Endodermal cell (in vitro differentiated cells): ENCODE measurements around the gene PPM1M. TPM values are rescaled to one million over a fixed set of nuclear protein-coding genes. Genes with fewer than 3 reads are reported as not detected.

ENCODE experiments used
- DNase-seq: peaks from one replicate; pipeline ENCODE4 v3.0.0-alpha.2; 2017
- H3K27ac ChIP-seq: 2 replicates; pipeline ENCODE4 v1.5.1; 2013; ENCODE audit warnings: mild to moderate bottlenecking, low read depth, low read length, moderate library complexity
- H3K27me3 ChIP-seq: 2 replicates; pipeline ENCODE4 v1.6.1; 2013; ENCODE audit warnings: mild to moderate bottlenecking, low read length, moderate library complexity; ENCODE audit not compliant: insufficient read depth, control insufficient read depth, poor library complexity, severe bottlenecking
- H3K36me3 ChIP-seq: 2 replicates; pipeline ENCODE4 v1.7.0; 2013; ENCODE audit warnings: mild to moderate bottlenecking, low read length, moderate library complexity; ENCODE audit not compliant: control insufficient read depth, insufficient read depth
- H3K4me1 ChIP-seq: one replicate; pipeline ENCODE4 v1.7.0; 2013; ENCODE audit warnings: low read length; ENCODE audit not compliant: control insufficient read depth, insufficient read depth
- H3K4me3 ChIP-seq: 2 replicates; pipeline ENCODE4 v1.5.1; 2013; ENCODE audit warnings: mild to moderate bottlenecking, low read length, moderate library complexity
- H3K9ac ChIP-seq: 2 replicates; pipeline ENCODE4 v1.6.1; 2013; ENCODE audit warnings: mild to moderate bottlenecking, low read length, moderate library complexity; ENCODE audit not compliant: poor library complexity, severe bottlenecking; ENCODE audit errors: extremely low read depth
- H3K9me3 ChIP-seq: 2 replicates; pipeline ENCODE4 v1.6.1; 2013; ENCODE audit warnings: mild to moderate bottlenecking, low read length, moderate library complexity; ENCODE audit not compliant: control insufficient read depth
- H3K27ac Mint-ChIP-seq: 2 replicates; pipeline ENCODE4 v1.8.0; 2020; ENCODE audit warnings: mixed read lengths
- H3K27me3 Mint-ChIP-seq: 2 replicates; pipeline ENCODE4 v1.8.0; 2021; ENCODE audit warnings: mild to moderate bottlenecking, mixed read lengths; ENCODE audit not compliant: insufficient read depth
- H3K36me3 Mint-ChIP-seq: 2 replicates; pipeline ENCODE4 v1.8.0; 2020; ENCODE audit warnings: low read depth, mixed read lengths
- H3K4me1 Mint-ChIP-seq: 2 replicates; pipeline ENCODE4 v1.8.0; 2020; ENCODE audit warnings: mixed read lengths
- H3K4me3 Mint-ChIP-seq: 2 replicates; pipeline ENCODE4 v1.8.0; 2020; ENCODE audit warnings: mild to moderate bottlenecking, moderate library complexity, mixed read lengths
- H3K9me3 Mint-ChIP-seq: 2 replicates; pipeline ENCODE4 v1.8.0; 2020; ENCODE audit warnings: mild to moderate bottlenecking, mixed read lengths
- CTCF ChIP-seq: fragments of 200-600 bp; sonication (generic); conservative IDR thresholded peaks from 2 replicates; pipeline ENCODE4 v1.5.0; 2021; ENCODE audit warnings: antibody characterized with exemption, mild to moderate bottlenecking
- WGBS, 2 experiments: methylation state at CpG; one replicate each; pipeline versions ENCODE4 v1.1.5 to v1.1.7; 2013; ENCODE audit warnings: missing lambda C conversion rate in 2 of 2, mixed read lengths in 1 of 2; ENCODE audit not compliant: insufficient coverage in 1 of 2, insufficient read length in 1 of 2; 5-methylcytosine and 5-hydroxymethylcytosine counted together
- total RNA-seq, 2 donors: library from RNA; stranded (reverse); fragmentation: NEBNext Ultra II Directional in 1 of 2; extraction: Animal tissue kit (Norgen Biotek cat#: 25700) in 1 of 2; gene quantifications; 2 replicates in 1 of 2; 3 replicates in 1 of 2; pipeline ENCODE4 v1.2.1, GENCODE V29; 2021

The PPM1M gene
- total RNA-seq, 2 donors from 2014 or later = 6.7 to 6.8 TPM

GRCh38 chr3:52237657-52238172 is 7.8 kb upstream of the PPM1M start:
- Histone ChIP-seq H3K27me3 (no peaks in the 10 kb centered on the region), H3K4me3 (peak overlapping the region; percentile 97), H3K9me3 (no peaks in the 10 kb centered on the region), H3K4me1 (peaks cover 4% of the 10 kb centered on the region), H3K9ac (no peak overlapping the region), H3K27ac (no peak overlapping the region), H3K36me3 (no peaks in the 10 kb centered on the region)
- peak; percentile 34 for TF ChIP-seq CTCF
- peak; percentile 81 for DNase-seq
- H3K27ac Mint-ChIP-seq = peak overlapping the region; percentile 92
- 50% methylated on average over 2 to 8 of the region's 8 CpGs for WGBS, 2 experiments
- H3K4me3 Mint-ChIP-seq = peak overlapping the region; percentile 89
- no peaks in the 10 kb centered on the region for H3K27me3 Mint-ChIP-seq
- peaks cover 24% of the 10 kb centered on the region for H3K4me1 Mint-ChIP-seq
- H3K9me3 Mint-ChIP-seq = no peaks in the 10 kb centered on the region
- peaks cover 6% of the 10 kb centered on the region for H3K36me3 Mint-ChIP-seq

- no peak for DNase-seq
- Mint-ChIP-seq H3K4me3 (peak overlapping the region; percentile 89), H3K9me3 (no peaks in the 10 kb centered on the region), H3K36me3 (peaks cover 6% of the 10 kb centered on the region), H3K27me3 (peaks cover 2% of the 10 kb centered on the region), H3K4me1 (peaks cover 24% of the 10 kb centered on the region), H3K27ac (peak overlapping the region; percentile 92)
- H3K9me3 ChIP-seq = no peaks in the 10 kb centered on the region
- no peak for TF ChIP-seq CTCF
- peaks cover 4% of the 10 kb centered on the region for H3K4me1 ChIP-seq
- no peak overlapping the region for H3K27ac ChIP-seq
- 22 to 34% methylated on average over 8 to 11 of the region's 11 CpGs for WGBS, 2 experiments
- H3K4me3 ChIP-seq = peak overlapping the region; percentile 97
- no peaks in the 10 kb centered on the region for H3K27me3 ChIP-seq
- no peaks in the 10 kb centered on the region for H3K36me3 ChIP-seq
- H3K9ac ChIP-seq = peak overlapping the region; percentile 44
Measured at GRCh38 chr3:52238193-52238760, 7.3 kb upstream of the PPM1M start.

- no peaks in the 10 kb centered on the region for H3K36me3 ChIP-seq
- Mint-ChIP-seq H3K4me1 (peaks cover 24% of the 10 kb centered on the region), H3K27ac (peak within 1 kb of the TSS; percentile 92), H3K4me3 (peak within 1 kb of the TSS; percentile 89), H3K9me3 (peaks cover 2% of the 10 kb centered on the region), H3K36me3 (peaks cover 4% of the 10 kb centered on the region), H3K27me3 (peaks cover 9% of the 10 kb centered on the region)
- H3K27ac ChIP-seq = peak within 1 kb of the TSS; percentile 59
- WGBS, 2 experiments = 1 to 6% methylated on average over 12 to 91 of the region's 92 CpGs
- peak within 1 kb of the TSS; percentile 47 for H3K9ac ChIP-seq
- H3K4me3 ChIP-seq = peak within 1 kb of the TSS; percentile 97
- TF ChIP-seq CTCF = peak; percentile 73
- H3K4me1 ChIP-seq = peaks cover 4% of the 10 kb centered on the region
- H3K9me3 ChIP-seq = no peaks in the 10 kb centered on the region
- DNase-seq = peak; percentile 92
- H3K27me3 ChIP-seq = peaks cover under 1% of the 10 kb centered on the region
Measured at GRCh38 chr3:52238761-52239701, 6.5 kb upstream of the PPM1M start, which contains the start of gene TWF2. Gene TWF2 (minus strand): TSS chr3:52239158. CDS start chr3:52239016, 142 bp downstream.
